Measurements from ENCODE around the gene CAST. TPM values are rescaled to one million over a fixed set of nuclear protein-coding genes. Genes with fewer than 3 reads are reported as not detected.

The CAST gene
- total and polyA plus RNA-seq, 8 donors = 26.5 to 100 (median 63.6) TPM

DNA sequence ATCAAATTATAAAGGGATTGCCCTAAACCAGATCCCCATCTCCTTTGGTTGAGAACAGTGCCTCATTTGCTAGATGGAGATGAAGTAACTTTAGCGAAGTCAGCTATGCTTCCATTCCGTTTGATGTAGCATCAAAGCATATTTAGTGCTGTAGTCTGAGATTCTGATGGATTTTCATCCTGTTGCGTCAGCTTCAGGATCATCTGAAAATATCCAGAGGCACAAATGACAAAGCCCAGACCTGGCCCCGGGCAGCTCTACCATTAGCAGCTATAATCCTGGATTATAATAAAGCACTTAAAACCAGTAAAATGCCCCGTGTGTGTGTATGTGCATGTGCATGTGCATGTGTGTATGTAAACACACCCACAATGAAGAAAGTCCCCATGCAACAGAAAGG, 100.8 kb downstream of the CAST start:
- no peaks in the 10 kb centered on the region for H3K9me3 ChIP-seq
- intact Hi-C loops (cut with DNase I) = no loop called here
- H3K4me3 ChIP-seq = no peak overlapping the region
- no peak for ATAC-seq
- no peaks in the 10 kb centered on the region for H3K27me3 ChIP-seq
- 78 to 79% methylated on average over 5 of the region's 5 CpGs for WGBS, 2 donors
- FAIRE-seq = no peak
- H3K36me3 ChIP-seq = peaks cover 0 to 61% (median 9%) of the 10 kb centered on the region in 3 donors
- no peaks in the 10 kb centered on the region for H3K4me1 ChIP-seq
- TF ChIP-seq, protein P1, sequence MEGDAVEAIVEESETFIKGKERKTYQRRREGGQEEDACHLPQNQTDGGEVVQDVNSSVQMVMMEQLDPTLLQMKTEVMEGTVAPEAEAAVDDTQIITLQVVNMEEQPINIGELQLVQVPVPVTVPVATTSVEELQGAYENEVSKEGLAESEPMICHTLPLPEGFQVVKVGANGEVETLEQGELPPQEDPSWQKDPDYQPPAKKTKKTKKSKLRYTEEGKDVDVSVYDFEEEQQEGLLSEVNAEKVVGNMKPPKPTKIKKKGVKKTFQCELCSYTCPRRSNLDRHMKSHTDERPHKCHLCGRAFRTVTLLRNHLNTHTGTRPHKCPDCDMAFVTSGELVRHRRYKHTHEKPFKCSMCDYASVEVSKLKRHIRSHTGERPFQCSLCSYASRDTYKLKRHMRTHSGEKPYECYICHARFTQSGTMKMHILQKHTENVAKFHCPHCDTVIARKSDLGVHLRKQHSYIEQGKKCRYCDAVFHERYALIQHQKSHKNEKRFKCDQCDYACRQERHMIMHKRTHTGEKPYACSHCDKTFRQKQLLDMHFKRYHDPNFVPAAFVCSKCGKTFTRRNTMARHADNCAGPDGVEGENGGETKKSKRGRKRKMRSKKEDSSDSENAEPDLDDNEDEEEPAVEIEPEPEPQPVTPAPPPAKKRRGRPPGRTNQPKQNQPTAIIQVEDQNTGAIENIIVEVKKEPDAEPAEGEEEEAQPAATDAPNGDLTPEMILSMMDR (IDR thresholded peaks at IDR 0.05) = no peak
- no peak overlapping the region for H3K27ac ChIP-seq
- DNase-seq = no peak

GRCh38 chr5:96765043-96765442, 102.9 kb downstream of the CAST start:
- intact Hi-C loops (cut with DNase I) = no loop called here
- H3K36me3 ChIP-seq = peaks cover 0 to 73% (median 13%) of the 10 kb centered on the region in 3 donors

GRCh38 chr5:96768708-96769251, 106.6 kb downstream of the CAST start:
- FAIRE-seq = no peak
- H3K27ac ChIP-seq = no peak overlapping the region
- H3K9me3 ChIP-seq = no peaks in the 10 kb centered on the region
- intact Hi-C loops (cut with DNase I) = no loop called here
- TF ChIP-seq, protein P1 (IDR thresholded peaks at IDR 0.05) = no peak
- ATAC-seq = no peak
- 75 to 84% methylated on average over 4 of the region's 4 CpGs for WGBS, 2 donors
- no peaks in the 10 kb centered on the region for H3K27me3 ChIP-seq
- H3K4me1 ChIP-seq = peaks cover 0 to 2% (median 0%) of the 10 kb centered on the region in 3 donors
- peaks cover 0 to 78% (median 19%) of the 10 kb centered on the region in 3 donors for H3K36me3 ChIP-seq
- DNase-seq = no peak
- H3K4me3 ChIP-seq = no peak overlapping the region

More at GRCh38 chr5:96765043-96765442, 102.9 kb downstream of the CAST start:
- WGBS, 2 donors = 20 to 22% methylated on average over 1 of the region's 1 CpG
- no peaks in the 10 kb centered on the region for H3K9me3 ChIP-seq
- DNase-seq (no peak), FAIRE-seq (no peak), ATAC-seq (peak in 1 of 4 donors; percentile 26)
- no peaks in the 10 kb centered on the region for H3K4me1 ChIP-seq
- TF ChIP-seq, protein P1 (IDR thresholded peaks at IDR 0.05) = no peak
- H3K4me3 ChIP-seq = no peak overlapping the region
- H3K27ac ChIP-seq = no peak overlapping the region
- no peaks in the 10 kb centered on the region for H3K27me3 ChIP-seq

DNA sequence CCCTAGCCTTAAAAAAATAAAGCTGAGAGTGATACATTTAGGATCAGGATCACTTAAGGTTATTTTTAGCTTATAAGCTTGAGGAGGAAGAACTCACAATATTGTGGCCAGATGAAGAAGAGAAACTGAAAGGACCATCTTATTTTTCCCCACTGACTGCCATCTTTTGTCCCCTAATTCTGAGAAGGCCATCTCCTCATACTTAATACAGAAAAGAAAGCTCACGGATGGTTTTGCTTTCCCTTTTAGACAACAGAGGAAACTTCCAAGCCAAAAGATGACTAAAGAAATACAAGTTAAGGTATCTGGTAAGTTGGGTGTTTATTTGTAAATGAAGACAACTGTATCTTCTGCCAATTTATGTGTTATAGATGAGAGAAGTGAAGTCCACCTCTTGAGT, 109.2 kb downstream of the CAST start:
- H3K27ac ChIP-seq = no peak overlapping the region
- H3K36me3 ChIP-seq = peaks cover 0 to 65% (median 12%) of the 10 kb centered on the region in 3 donors
- 85 to 89% methylated on average over 1 of the region's 1 CpG for WGBS, 2 donors
- H3K9me3 ChIP-seq = no peaks in the 10 kb centered on the region
- no peak overlapping the region for H3K4me3 ChIP-seq
- ATAC-seq (no peak), DNase-seq (no peak), FAIRE-seq (no peak)
- no peaks in the 10 kb centered on the region for H3K27me3 ChIP-seq
- H3K4me1 ChIP-seq = peaks cover 0 to 9% (median 7%) of the 10 kb centered on the region in 3 donors
- intact Hi-C loops (cut with DNase I) = no loop called here
- TF ChIP-seq, protein P1 (IDR thresholded peaks at IDR 0.05) = no peak

DNA sequence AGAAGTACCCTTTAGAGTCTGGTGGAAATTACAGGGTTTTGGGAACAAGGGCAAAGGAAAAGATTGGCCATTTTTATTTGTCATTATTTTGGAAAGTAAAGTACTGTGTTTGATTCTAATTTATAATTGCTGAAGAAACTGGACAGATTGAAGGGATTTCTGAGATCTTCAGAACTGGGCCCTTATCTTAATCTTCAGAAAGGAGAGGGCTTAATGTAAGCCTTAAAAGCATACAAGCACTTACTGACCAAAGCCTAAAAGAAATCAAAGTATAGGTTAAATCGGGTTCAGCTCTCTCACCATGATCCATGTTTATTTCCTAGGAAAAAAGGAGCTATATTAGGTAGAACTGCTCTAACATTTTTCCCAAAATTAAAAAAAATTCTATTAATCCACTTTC, 109.9 kb downstream of the CAST start:
- peaks cover 0 to 9% (median 7%) of the 10 kb centered on the region in 3 donors for H3K4me1 ChIP-seq
- no peak overlapping the region for H3K27ac ChIP-seq
- intact Hi-C loops (cut with DNase I) = no loop called here
- FAIRE-seq (no peak), DNase-seq (no peak), ATAC-seq (no peak)
- TF ChIP-seq, protein P1 (IDR thresholded peaks at IDR 0.05) = no peak
- H3K9me3 ChIP-seq = no peaks in the 10 kb centered on the region
- no peak overlapping the region for H3K4me3 ChIP-seq
- WGBS, 2 donors = 84 to 92% methylated on average over 1 of the region's 1 CpG
- H3K36me3 ChIP-seq = peaks cover 0 to 59% (median 12%) of the 10 kb centered on the region in 3 donors
- no peaks in the 10 kb centered on the region for H3K27me3 ChIP-seq

Data from pancreas (tissue), 10 donors.